K562 (cell line): ENCODE data around the gene GAS2L1. TPM values are rescaled to one million over a fixed set of nuclear protein-coding genes. Genes with fewer than 3 reads are reported as not detected.

Experiments
- ATAC-seq: fragments of 200-7000 bp; cut with Tn5 transposase; 3 replicates; pipeline ENCODE4 v1.9.1; 2020; ENCODE audit warnings: moderate library complexity
- BruUV-seq: library from RNA; stranded (reverse); fragments of 400-500 nt; replicated peaks from 2 replicates; lab custom pipeline; 2021; lab: Mats Ljungman, UMichigan
- CTCF ChIA-PET: fragments of 300-600 bp; formaldehyde crosslinking; extraction: SDS; loops from one replicate; lab custom pipeline; 2021; ENCODE audit warnings: low intra/inter-chr PET ratio; lab: Yijun Ruan, JAX
- POLR2A ChIA-PET: fragments of 300-600, 350-650 bp; sonication (Branson Sonifier 250); formaldehyde crosslinking; extraction: SDS; loops from one replicate; lab custom pipeline; 2021; ENCODE audit warnings: antibody characterized with exemption, inconsistent platforms; lab: Yijun Ruan, JAX
- DNase-seq, 4 experiments: peaks; one replicate each; pipeline versions ENCODE4 v3.0.0 to v3.0.0-alpha.2; 2011 to 2018; ENCODE audit warnings: low spot score in 3 of 4, mixed read lengths in 3 of 4; ENCODE audit errors: extremely low read depth in 1 of 4
- FAIRE-seq: peaks from 2 replicates; lab custom pipeline; 2011; peaks lifted over from hg19 to GRCh38; lab: Jason Lieb, UNC
- H2AFZ ChIP-seq: 2 replicates; pipeline ENCODE4 v1.6.0; 2011; ENCODE audit warnings: low read depth, low read length, control low read depth, inconsistent platforms
- H3K27ac ChIP-seq: fragments of 200-600 bp; 3 replicates; pipeline ENCODE4 v1.8.0; 2011; ENCODE audit warnings: low read depth, mild to moderate bottlenecking, control low read depth, inconsistent platforms, low read length, moderate library complexity, mixed read lengths; ENCODE audit errors: extremely low read depth
- H3K27me3 ChIP-seq, 2 experiments: fragments of 300-600 bp in 1 of 2; 2 replicates in 1 of 2; 3 replicates in 1 of 2; pipeline versions ENCODE4 v1.6.0 to v1.8.0; 2011; ENCODE audit warnings: inconsistent platforms in 2 of 2, low read length in 2 of 2, mild to moderate bottlenecking in 1 of 2, mixed read lengths in 1 of 2, moderate library complexity in 1 of 2; ENCODE audit not compliant: control insufficient read depth in 2 of 2, insufficient read depth in 2 of 2
- H3K36me3 ChIP-seq: fragments of 300-600 bp; 3 replicates; pipeline ENCODE4 v1.8.0; 2011; ENCODE audit warnings: mild to moderate bottlenecking, low read length, inconsistent platforms; ENCODE audit not compliant: control insufficient read depth, insufficient read depth
- H3K4me1 ChIP-seq, 2 experiments: fragments of 200-600 bp in 1 of 2; replicated peaks in 1 of 2; 2 replicates in 1 of 2; 3 replicates in 1 of 2; pipeline versions ENCODE4 v1.5.1 to v1.8.0; 2011; ENCODE audit warnings: inconsistent platforms in 2 of 2, low read length in 2 of 2, mild to moderate bottlenecking in 1 of 2, mixed read lengths in 1 of 2, moderate library complexity in 1 of 2; ENCODE audit not compliant: control insufficient read depth in 2 of 2, insufficient read depth in 2 of 2
- H3K4me2 ChIP-seq: 2 replicates; pipeline ENCODE4 v1.6.1; 2011; ENCODE audit warnings: low read length, control low read depth, inconsistent platforms, mixed read lengths; ENCODE audit not compliant: insufficient read depth
- H3K4me3 ChIP-seq: fragments of 200-600 bp; sonication (generic), shearing (Covaris generic); 2 replicates; pipeline ENCODE4 v1.5.1; 2016; ENCODE audit warnings: control low read depth, inconsistent platforms
- H3K79me2 ChIP-seq: fragments of 200-600 bp; 3 replicates; pipeline ENCODE4 v1.8.0; 2011; ENCODE audit warnings: low read length, inconsistent platforms; ENCODE audit not compliant: control insufficient read depth, insufficient read depth
- H3K9ac ChIP-seq, 2 experiments: 2 replicates each; pipeline versions ENCODE4 v1.6.0 to v1.6.1; 2011; ENCODE audit warnings: low read depth in 2 of 2, low read length in 2 of 2, control low read depth in 1 of 2, inconsistent platforms in 1 of 2, mild to moderate bottlenecking in 1 of 2, mixed read lengths in 1 of 2; ENCODE audit not compliant: insufficient read depth in 1 of 2
- H3K9me1 ChIP-seq: one replicate; pipeline ENCODE4 v1.6.0; 2011; ENCODE audit warnings: inconsistent platforms, mild to moderate bottlenecking, low read length, moderate library complexity; ENCODE audit not compliant: control insufficient read depth, insufficient read depth
- H3K9me3 ChIP-seq: replicated peaks from 2 replicates; pipeline ENCODE4 v1.5.1; 2011; ENCODE audit warnings: low read depth, low read length, inconsistent platforms; ENCODE audit not compliant: control insufficient read depth, insufficient read depth
- H4K20me1 ChIP-seq: replicated peaks from 2 replicates; pipeline ENCODE4 v1.6.1; 2011; ENCODE audit warnings: low read length, inconsistent platforms, mixed read lengths; ENCODE audit not compliant: control insufficient read depth, insufficient read depth
- CREM ChIP-seq: IDR thresholded peaks from 2 replicates; pipeline ENCODE4 v1.6.1; 2014; ENCODE audit warnings: antibody characterized with exemption, low read depth
- DIDO1 ChIP-seq: fragments of 450-650 bp; IDR thresholded peaks from 2 replicates; pipeline ENCODE4 v1.6.1; 2016; ENCODE audit warnings: low read depth, missing biosample characterization, missing genetic modification characterization
- PHF20 ChIP-seq: fragments of 450-650 bp; IDR thresholded peaks from 2 replicates; pipeline ENCODE4 v1.6.1; 2018; ENCODE audit not compliant: partially characterized antibody
- TSHZ1 ChIP-seq: fragments of 250-450 bp; sonication (Bioruptor Pico); IDR thresholded peaks from 2 replicates; pipeline ENCODE4 v1.4.0; 2020; ENCODE audit warnings: mild to moderate bottlenecking, moderate library complexity
- ZNF408 ChIP-seq: fragments of 250-450 bp; sonication (Bioruptor Pico); IDR thresholded peaks from 2 replicates; pipeline ENCODE4 v1.4.0; 2020; ENCODE audit warnings: low read depth, mild to moderate bottlenecking, moderate library complexity
- ZNF511 ChIP-seq: sonication (generic); formaldehyde crosslinking; IDR thresholded peaks from 2 replicates; pipeline ENCODE4 v1.8.0; 2022; ENCODE audit warnings: mild to moderate bottlenecking, missing genetic modification reagents
- ZNF589 ChIP-seq: fragments of 200-800 bp; sonication (Bioruptor generic); IDR thresholded peaks from 2 replicates; pipeline ENCODE4 v1.6.1; 2016; ENCODE audit warnings: low read depth, missing genetic modification characterization, missing compliant biosample characterization
- ZNF830 ChIP-seq: fragments of 250-450 bp; sonication (Bioruptor Pico); IDR thresholded peaks from 2 replicates; pipeline ENCODE4 v1.5.0; 2021; ENCODE audit warnings: mild to moderate bottlenecking
- WGBS: fragments of 100-300 bp; shearing (Covaris generic); methylation state at CpG from one replicate; pipeline ENCODE4 v1.1.6; 2016; ENCODE audit warnings: low coverage, mixed read lengths; ENCODE audit not compliant: insufficient coverage; ENCODE audit errors: missing lambda C conversion rate; 5-methylcytosine and 5-hydroxymethylcytosine counted together
- in situ Hi-C: fragments of 300-500 bp; cut with MboI; formaldehyde crosslinking; loops from 4 replicates; pipeline ENCODE4 v1.15.0; 2018; ENCODE audit warnings: inconsistent platforms, mixed read lengths
- intact Hi-C: fragments of 100-400 bp; cut with micrococcal nuclease; formaldehyde crosslinking; loops from 2 replicates; pipeline ENCODE4 v1.14.2; 2022
- polyA plus RNA-seq, 8 experiments: library from polyadenylated mRNA; depleted of rRNA in 4 of 8; stranded (reverse) in 5 of 8; unstranded in 3 of 8; fragments of >200 nt; fragmentation: Nextera tagmentation in 2 of 8; fragmentation: Illumina TruSeq in 1 of 8; extraction: Ambion mirVana in 2 of 8; extraction: Trizol in 1 of 8; gene quantifications; 2 replicates each; pipeline versions ENCODE4 v1.2.1 to v1.2.3, GENCODE V29; 2011 to 2014; ENCODE audit warnings: inconsistent platforms in 1 of 8, missing spikeins in 1 of 8
- total RNA-seq, 7 experiments: library from RNA; depleted of rRNA in 6 of 7; stranded (reverse); fragments of >200 nt in 6 of 7; fragmentation: Illumina TruSeq in 2 of 7; extraction: Trizol in 2 of 7; gene quantifications; 2 replicates each; pipeline versions ENCODE4 v1.2.1 to v1.2.3, GENCODE V29; 2011 to 2021; ENCODE audit warnings: low replicate concordance in 1 of 7

GAS2L1 gene
- total and polyA plus RNA-seq, 9 of the 15 experiments (the other 6 are each of a cell fraction or from before 2014, with no cell fraction given) = 0.56 to 19.7 (median 3.2) TPM

GRCh38 chr22:29267462-29267857, 39.0 kb upstream of the GAS2L1 start (continued):
- TF ChIP-seq TSHZ1 = no peak

- peaks cover 6% of the 10 kb centered on the region for H3K9me1 ChIP-seq
- H3K27me3 ChIP-seq = no peaks in the 10 kb centered on the region
- peaks cover 24 to 31% of the 10 kb centered on the region in 2 experiments; a peak in 4 of 5 replicates for H3K4me1 ChIP-seq
- FAIRE-seq = peak; percentile 84
- ChIA-PET CTCF (no interaction called here), POLR2A (interaction anchor here (0.5 to 2.9 kb wide), 13 partner anchors 9 to 1918 kb away, joined by 3 to 10 read pairs (median 3); partner anchors contain the start of gene XBP1)
- BruUV-seq = no TSS peak
- peak; percentile 85 for ATAC-seq
- under 1% methylated on average over 51 of the region's 67 CpGs for WGBS
- peak within 1 kb of the TSS; percentile 100 for H3K9ac ChIP-seq
- H3K79me2 ChIP-seq = peaks cover 74% of the 10 kb centered on the region
- in situ Hi-C loops (no loop called here), intact Hi-C loops (loop anchor here (10.0 kb wide), 1 partner anchor 383 kb away; the partner anchor contains the start of gene ZNRF3)
- H3K36me3 ChIP-seq = peaks cover 72% of the 10 kb centered on the region
- H4K20me1 ChIP-seq = peaks cover 34% of the 10 kb centered on the region
- H3K9me3 ChIP-seq = no peaks in the 10 kb centered on the region
- H3K27ac ChIP-seq = peak within 1 kb of the TSS; percentile 100
- H2AFZ ChIP-seq = peak within 1 kb of the TSS; percentile 100
- peak within 1 kb of the TSS; percentile 91 for H3K4me3 ChIP-seq
- DNase-seq = peak; percentile 81 to 96 (median 88)
- H3K4me2 ChIP-seq = peak within 1 kb of the TSS; percentile 96
- TF ChIP-seq ZNF511 (no peak), ZNF589 (CRISPR knock-in tag) (no peak), CREM (peak; percentile 49), ZNF830 (CRISPR knock-in tag) (no peak), PHF20 (no peak), ZNF408 (CRISPR knock-in tag) (no peak), DIDO1 (tag) (no peak)
Measured at GRCh38 chr22:29267858-29268510, 38.5 kb upstream of the GAS2L1 start, which contains the start of the genes EWSR1 and RHBDD3. Gene EWSR1 (plus strand): TSS chr22:29268268. CDS start chr22:29268337, 69 bp downstream. Gene RHBDD3 (minus strand): TSS chr22:29267981. CDS start chr22:29265626, 2,355 bp downstream.
